ENCODE data around the gene TBC1D2B.

The TBC1D2B gene

DNA sequence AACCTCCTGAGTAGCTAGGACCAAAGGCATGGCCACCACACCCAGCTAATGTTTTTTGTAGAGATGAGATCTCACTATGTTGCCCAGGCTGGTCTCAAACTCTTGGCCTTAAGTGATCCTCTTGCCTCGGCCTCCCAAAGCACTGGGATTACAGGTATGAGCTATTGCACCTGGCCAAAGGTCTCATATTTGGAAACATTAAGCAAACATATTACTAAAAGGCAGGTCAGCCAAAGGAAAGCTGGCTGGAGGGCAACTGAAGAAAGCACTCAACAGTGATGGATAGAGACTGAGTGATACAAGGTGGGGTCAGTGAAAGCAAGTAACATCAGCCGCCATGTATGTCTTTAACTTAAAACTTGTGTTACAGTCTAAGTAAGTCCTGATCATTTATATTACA, 57.5 kb downstream of the TBC1D2B start:
- Mint-ChIP-seq H3K36me3 (ENCODE audit: low read depth) (peaks cover 42% of the 10 kb centered on the region), H3K4me3 (no peak overlapping the region), H3K9me3 (no peaks in the 10 kb centered on the region), H3K27ac (no peak overlapping the region), H3K27me3 (ENCODE audit: low read depth) (no peaks in the 10 kb centered on the region), H3K4me1 (peaks cover 27% of the 10 kb centered on the region)
- no peak for TF ChIP-seq CTCF (IDR thresholded peaks at IDR 0.05; ENCODE audit: unreplicated experiment in 3 of 3)

DNA sequence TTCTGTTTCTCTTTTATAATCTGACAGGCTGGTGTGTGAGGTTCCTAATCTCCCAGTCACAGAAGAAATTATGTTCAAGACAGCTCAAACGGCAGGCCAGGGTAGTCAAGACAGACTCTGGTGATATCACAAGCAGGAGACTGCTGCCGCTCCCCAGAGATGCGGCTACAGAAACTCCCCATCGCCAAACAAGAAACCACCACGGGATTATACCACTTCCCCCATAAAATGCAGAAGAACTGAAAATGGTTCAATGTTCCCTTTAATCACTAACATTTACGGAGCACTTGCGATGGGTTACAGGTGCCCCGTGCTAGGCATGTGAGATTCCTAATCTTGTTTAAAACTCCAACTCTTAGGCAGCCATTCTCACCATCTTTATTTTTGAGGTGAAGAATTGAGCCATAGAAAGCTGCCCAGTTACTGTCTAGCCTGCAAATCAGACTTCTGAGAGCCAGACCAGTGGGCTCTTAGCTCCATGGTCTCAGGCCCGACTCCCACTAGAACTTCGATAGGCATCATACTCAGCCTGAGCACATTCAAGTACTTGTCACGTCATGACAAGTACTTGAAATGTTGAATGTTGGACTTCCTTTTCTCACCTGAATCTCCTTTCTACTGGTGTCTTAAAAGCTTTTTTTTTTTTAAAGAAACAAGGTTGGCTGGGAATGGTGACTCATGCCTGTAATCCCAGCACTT, 58.4 kb downstream of the TBC1D2B start:
- H3K4me3 Mint-ChIP-seq = no peak overlapping the region

GRCh38 chr15:78018445-78018844, 59.1 kb downstream of the TBC1D2B start:
- H3K9me3 Mint-ChIP-seq = no peaks in the 10 kb centered on the region
- H3K4me3 Mint-ChIP-seq = no peak overlapping the region
- no peak overlapping the region for H3K27ac Mint-ChIP-seq
- TF ChIP-seq CTCF (IDR thresholded peaks at IDR 0.05; ENCODE audit: unreplicated experiment in 3 of 3) = no peak
- H3K36me3 Mint-ChIP-seq (ENCODE audit: low read depth) = peaks cover 33% of the 10 kb centered on the region
- peaks cover 12% of the 10 kb centered on the region for H3K4me1 Mint-ChIP-seq
- no peaks in the 10 kb centered on the region for H3K27me3 Mint-ChIP-seq (ENCODE audit: low read depth)

More for the DNA sequence above, 58.4 kb downstream of the TBC1D2B start:
- no peak for TF ChIP-seq CTCF (IDR thresholded peaks at IDR 0.05; ENCODE audit: unreplicated experiment in 3 of 3)
- H3K27me3 Mint-ChIP-seq (ENCODE audit: low read depth) = no peaks in the 10 kb centered on the region
- H3K4me1 Mint-ChIP-seq = peaks cover 18% of the 10 kb centered on the region
- H3K9me3 Mint-ChIP-seq = no peaks in the 10 kb centered on the region
- H3K27ac Mint-ChIP-seq = no peak overlapping the region
- peaks cover 38% of the 10 kb centered on the region for H3K36me3 Mint-ChIP-seq (ENCODE audit: low read depth)

GRCh38 chr15:78016860-78017259, 60.7 kb downstream of the TBC1D2B start:
- Mint-ChIP-seq H3K27ac (no peak overlapping the region), H3K27me3 (ENCODE audit: low read depth) (no peaks in the 10 kb centered on the region), H3K36me3 (ENCODE audit: low read depth) (peaks cover 38% of the 10 kb centered on the region), H3K4me3 (no peak overlapping the region), H3K9me3 (no peaks in the 10 kb centered on the region), H3K4me1 (peaks cover 5% of the 10 kb centered on the region)
- no peak for TF ChIP-seq CTCF (IDR thresholded peaks at IDR 0.05; ENCODE audit: unreplicated experiment in 3 of 3)

- Mint-ChIP-seq H3K36me3 (ENCODE audit: low read depth) (peaks cover 31% of the 10 kb centered on the region), H3K4me3 (no peak overlapping the region), H3K9me3 (no peaks in the 10 kb centered on the region), H3K27me3 (ENCODE audit: low read depth) (no peaks in the 10 kb centered on the region), H3K27ac (no peak overlapping the region), H3K4me1 (peaks cover 3% of the 10 kb centered on the region)
- no peak for TF ChIP-seq CTCF (IDR thresholded peaks at IDR 0.05; ENCODE audit: unreplicated experiment in 3 of 3)
These were observed 64.9 kb downstream of the TBC1D2B start for GRCh38 chr15:78012643-78013077.

- Mint-ChIP-seq H3K36me3 (ENCODE audit: low read depth) (peaks cover 32% of the 10 kb centered on the region), H3K27me3 (ENCODE audit: low read depth) (peaks cover 9% of the 10 kb centered on the region), H3K4me1 (peaks cover 26% of the 10 kb centered on the region), H3K9me3 (no peaks in the 10 kb centered on the region), H3K27ac (no peak overlapping the region), H3K4me3 (no peak overlapping the region)
- no peak for TF ChIP-seq CTCF (IDR thresholded peaks at IDR 0.05; ENCODE audit: unreplicated experiment in 3 of 3)
These were observed 67.4 kb downstream of the TBC1D2B start for GRCh38 chr15:78010067-78010466.
